ENCODE data around the gene TMEM50B. TPM values are rescaled to one million over a fixed set of nuclear protein-coding genes. Genes with fewer than 3 reads are reported as not detected.

Gene TMEM50B
- total and polyA plus RNA-seq, 2 experiments from 2014 or later = 25.1 to 26.1 TPM

GRCh38 chr21:33522297-33522952 lies 42.7 kb upstream of the TMEM50B start (continued):
- TF ChIP-seq CREB1 (CRISPR knock-in tag; IDR thresholded peaks at IDR 0.05; ENCODE audit: low read depth) (no peak), ZNF331 (CRISPR knock-in tag; IDR thresholded peaks at IDR 0.05; ENCODE audit: low read depth) (no peak), POLR2AphosphoS5 (IDR thresholded peaks at IDR 0.05; ENCODE audit: low read depth) (no peak), EZH2phosphoT487 (IDR thresholded peaks at IDR 0.05; ENCODE audit: unreplicated experiment) (no peak), CTCF (conservative IDR thresholded peaks at IDR 0.05; ENCODE audit: low read depth in 2 of 2) (no peak)

GRCh38 chr21:33518899-33519298 lies 39.1 kb upstream of the TMEM50B start:
- no peaks in the 10 kb centered on the region for H3K79me2 ChIP-seq (replicated peaks; ENCODE audit: insufficient read depth)
- peaks cover 3% of the 10 kb centered on the region; the same call in 1 of the 3 replicates for H3K4me1 Mint-ChIP-seq
- H2AFZ ChIP-seq = no peak overlapping the region
- H3K27me3 Mint-ChIP-seq (ENCODE audit: insufficient read depth, low read depth, poor library complexity) = peaks cover 2% of the 10 kb centered on the region
- peaks cover 81% of the 10 kb centered on the region for H3K36me3 Mint-ChIP-seq (ENCODE audit: low read depth)
- no peaks in the 10 kb centered on the region for H3K9me2 ChIP-seq (ENCODE audit: insufficient read depth)
- H3K9me3 Mint-ChIP-seq = no peaks in the 10 kb centered on the region; the same call in 2 of the 3 replicates
- H3K4me3 Mint-ChIP-seq = no peak overlapping the region
- no peaks in the 10 kb centered on the region for H3K27me3 ChIP-seq (ENCODE audit: insufficient read depth)
- no peak overlapping the region for H3K27ac ChIP-seq (ENCODE audit: low read depth)
- 0 out of 2 replicates have a peak, but pooled peaks cover 16% of the 10 kb centered on the region for H3F3A ChIP-seq (replicated peaks; ENCODE audit: low read depth)
- no peak overlapping the region for H3K4me2 ChIP-seq
- peaks cover 77% of the 10 kb centered on the region for H3K36me3 ChIP-seq (ENCODE audit: insufficient read depth)
- no peaks in the 10 kb centered on the region for H3K4me1 ChIP-seq (ENCODE audit: insufficient read depth)
- no peak overlapping the region for H3K4me3 ChIP-seq
- no peak overlapping the region for H3K27ac Mint-ChIP-seq
- no peaks in the 10 kb centered on the region; the same call in 1 of the 2 replicates for H4K20me1 ChIP-seq (replicated peaks; ENCODE audit: insufficient read depth)
- no peak for DNase-seq (ENCODE audit: low spot score)
- ATAC-seq = no peak
- TF ChIP-seq JUNB (IDR thresholded peaks at IDR 0.05; ENCODE audit: unreplicated experiment) (no peak), CREB1 (CRISPR knock-in tag; IDR thresholded peaks at IDR 0.05; ENCODE audit: low read depth) (no peak), STAT1 (IDR thresholded peaks at IDR 0.05; ENCODE audit: unreplicated experiment) (no peak), ZNF114 (CRISPR knock-in tag; IDR thresholded peaks at IDR 0.05) (no peak), EZH2 (IDR thresholded peaks at IDR 0.05; ENCODE audit: low read depth, unreplicated experiment) (no peak), ZNF331 (CRISPR knock-in tag; IDR thresholded peaks at IDR 0.05; ENCODE audit: low read depth) (no peak), POLR2AphosphoS5 (IDR thresholded peaks at IDR 0.05; ENCODE audit: low read depth) (no peak), EZH2phosphoT487 (IDR thresholded peaks at IDR 0.05; ENCODE audit: unreplicated experiment) (no peak), CTCF (conservative IDR thresholded peaks at IDR 0.05; ENCODE audit: low read depth in 2 of 2) (no peak), ZNF462 (CRISPR knock-in tag; IDR thresholded peaks at IDR 0.05) (no peak), ETS1 (IDR thresholded peaks at IDR 0.05) (no peak)

Data from GM23338 (cell line).